ENCODE results near the gene HOXA1.

Gene HOXA1

DNA sequence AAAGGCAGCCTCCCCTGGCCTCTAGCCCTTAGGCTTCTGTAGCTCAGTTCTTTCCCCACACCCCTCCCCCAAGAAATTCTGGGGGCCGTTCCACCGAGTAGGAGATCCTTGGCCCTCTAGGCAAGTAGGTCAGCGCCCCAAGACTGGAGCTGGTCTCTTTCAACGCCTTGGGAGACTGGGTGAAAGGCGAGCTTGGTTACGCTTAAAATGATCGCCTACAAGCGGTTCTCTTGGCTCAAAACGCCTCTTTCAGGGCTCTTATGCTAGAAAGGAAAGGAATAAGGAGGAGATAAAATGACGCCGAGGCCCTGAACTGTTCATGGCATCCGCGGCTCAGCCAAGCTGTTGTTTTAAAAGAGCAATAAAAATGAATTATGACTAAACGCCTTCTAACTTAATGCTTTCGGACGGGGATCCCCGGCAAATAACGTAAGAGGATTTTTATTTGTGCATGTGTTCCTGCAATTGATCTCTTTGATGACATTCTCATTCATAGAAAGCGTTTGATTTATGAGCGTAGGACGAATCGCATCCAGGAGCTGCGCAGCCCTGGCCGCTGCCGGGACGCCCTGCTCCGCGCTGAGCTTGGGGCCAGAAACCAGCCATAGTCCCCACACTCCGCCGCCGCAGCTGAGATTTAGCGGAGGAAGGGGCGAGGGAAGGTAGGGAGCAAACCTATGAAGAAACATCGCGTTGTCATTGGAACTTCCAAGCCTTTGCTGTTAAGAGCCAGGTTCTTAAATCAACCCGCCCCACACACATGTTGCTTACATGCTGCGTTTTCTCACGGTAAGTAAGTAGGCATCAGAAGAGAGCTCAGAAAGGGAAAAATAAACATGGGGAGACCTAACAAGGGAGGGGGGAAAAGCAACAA is 3.0 kb upstream of the HOXA1 start:
- Mint-ChIP-seq H3K4me1 (peaks cover 27% of the 10 kb centered on the region), H3K36me3 (peaks cover 11% of the 10 kb centered on the region), H3K27ac (no peak overlapping the region), H3K27me3 (peaks cover 21% of the 10 kb centered on the region), H3K9me3 (no peaks in the 10 kb centered on the region), H3K4me3 (no peak overlapping the region)
- DNase-seq (ENCODE audit: low spot score in 2 of 2), result no peak
- no peak for ATAC-seq (ENCODE audit: low read depth)

DNA sequence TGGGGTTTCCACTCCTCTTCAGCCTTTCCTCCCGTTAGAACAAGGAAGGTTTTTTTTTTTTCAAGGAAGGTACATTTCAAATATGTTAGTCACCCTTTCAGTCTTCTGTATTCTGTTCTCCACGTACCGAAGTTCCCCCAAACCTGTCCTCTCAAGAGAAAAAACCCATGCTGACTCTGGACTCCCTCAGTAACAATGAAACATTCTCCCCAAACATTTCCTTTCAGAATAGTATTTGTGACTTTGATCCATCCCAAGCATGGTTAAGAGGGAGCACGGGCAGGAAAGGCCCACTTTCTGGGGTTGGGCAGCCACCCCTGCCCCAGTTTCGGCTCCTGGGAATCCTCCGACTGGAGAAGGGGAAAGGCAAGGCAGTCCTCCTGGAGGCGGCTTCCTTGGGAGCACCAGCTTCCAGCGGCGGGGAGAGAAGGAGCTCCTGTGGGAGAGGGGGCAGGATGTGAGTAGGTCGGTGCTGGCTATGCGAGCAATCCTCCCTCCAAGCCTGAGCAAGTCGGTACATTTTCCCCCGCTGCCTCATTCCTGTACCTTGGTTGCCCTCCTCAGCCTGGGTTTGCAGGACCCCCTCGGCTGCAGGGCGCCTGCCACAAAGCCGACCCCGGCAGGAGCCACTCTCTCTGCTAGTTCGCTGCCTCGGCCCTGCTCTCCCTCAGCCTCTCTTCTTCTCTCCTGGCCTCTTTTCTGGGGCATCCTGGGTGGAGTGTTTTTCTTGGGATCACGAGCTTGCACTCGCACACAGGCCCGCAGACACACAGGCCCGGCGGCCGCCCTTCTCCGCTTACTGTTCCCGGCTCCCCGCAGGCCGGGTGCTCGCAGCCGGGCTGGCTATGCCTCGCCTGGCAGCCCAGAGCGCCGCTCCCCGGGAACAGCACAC is 2.1 kb upstream of the HOXA1 start:
- DNase-seq (ENCODE audit: low spot score in 2 of 2), result no peak
- Mint-ChIP-seq H3K4me3 (peak overlapping the region; percentile 90), H3K9me3 (no peaks in the 10 kb centered on the region), H3K4me1 (peaks cover 24% of the 10 kb centered on the region), H3K36me3 (peaks cover 11% of the 10 kb centered on the region), H3K27me3 (peaks cover 18% of the 10 kb centered on the region), H3K27ac (no peak overlapping the region)
- ATAC-seq (ENCODE audit: low read depth), result no peak

DNA sequence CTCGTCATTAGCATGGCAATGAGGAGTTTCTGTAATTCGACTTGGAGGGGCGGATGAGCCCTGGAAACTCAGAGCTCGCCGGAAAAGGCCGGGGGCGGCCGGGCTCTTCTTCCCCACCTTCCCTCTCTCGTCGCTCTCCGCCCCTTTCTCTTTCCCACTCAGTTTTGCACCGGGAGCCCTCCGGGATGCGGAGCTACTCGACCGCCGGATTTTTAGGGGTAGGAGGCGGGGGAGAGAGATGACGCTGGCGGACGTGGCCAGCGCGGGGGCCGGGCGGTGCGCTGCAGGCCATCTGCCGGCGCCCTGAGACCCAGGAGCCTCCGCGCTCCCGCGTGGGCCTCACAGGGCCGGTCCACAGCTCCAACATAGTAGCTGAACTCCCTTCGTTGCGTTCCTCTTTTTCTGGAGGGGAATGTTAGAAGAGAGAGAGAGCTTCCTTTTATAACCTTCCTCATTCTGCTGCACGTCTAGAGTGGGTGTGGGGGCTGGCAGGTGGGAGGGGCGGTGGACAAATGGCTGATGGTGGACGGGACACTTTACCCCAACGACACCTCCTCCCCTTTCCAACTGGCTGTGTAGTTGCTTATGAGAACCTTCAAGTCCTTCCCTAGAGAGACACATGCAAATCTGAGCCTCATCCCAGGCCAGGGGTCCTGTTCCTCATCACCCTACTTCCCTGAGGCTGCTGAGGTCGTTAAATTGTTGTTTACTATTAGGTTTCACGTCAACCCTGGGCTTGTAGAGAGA is 1.1 kb upstream of the HOXA1 start:
- Mint-ChIP-seq H3K4me3 (peak overlapping the region; percentile 90), H3K4me1 (peaks cover 19% of the 10 kb centered on the region), H3K27ac (peak overlapping the region; percentile 52), H3K36me3 (peaks cover 11% of the 10 kb centered on the region), H3K27me3 (peaks cover 16% of the 10 kb centered on the region), H3K9me3 (no peaks in the 10 kb centered on the region)
- ATAC-seq (ENCODE audit: low read depth) (no peak), DNase-seq (ENCODE audit: low spot score in 2 of 2) (no peak)

DNA sequence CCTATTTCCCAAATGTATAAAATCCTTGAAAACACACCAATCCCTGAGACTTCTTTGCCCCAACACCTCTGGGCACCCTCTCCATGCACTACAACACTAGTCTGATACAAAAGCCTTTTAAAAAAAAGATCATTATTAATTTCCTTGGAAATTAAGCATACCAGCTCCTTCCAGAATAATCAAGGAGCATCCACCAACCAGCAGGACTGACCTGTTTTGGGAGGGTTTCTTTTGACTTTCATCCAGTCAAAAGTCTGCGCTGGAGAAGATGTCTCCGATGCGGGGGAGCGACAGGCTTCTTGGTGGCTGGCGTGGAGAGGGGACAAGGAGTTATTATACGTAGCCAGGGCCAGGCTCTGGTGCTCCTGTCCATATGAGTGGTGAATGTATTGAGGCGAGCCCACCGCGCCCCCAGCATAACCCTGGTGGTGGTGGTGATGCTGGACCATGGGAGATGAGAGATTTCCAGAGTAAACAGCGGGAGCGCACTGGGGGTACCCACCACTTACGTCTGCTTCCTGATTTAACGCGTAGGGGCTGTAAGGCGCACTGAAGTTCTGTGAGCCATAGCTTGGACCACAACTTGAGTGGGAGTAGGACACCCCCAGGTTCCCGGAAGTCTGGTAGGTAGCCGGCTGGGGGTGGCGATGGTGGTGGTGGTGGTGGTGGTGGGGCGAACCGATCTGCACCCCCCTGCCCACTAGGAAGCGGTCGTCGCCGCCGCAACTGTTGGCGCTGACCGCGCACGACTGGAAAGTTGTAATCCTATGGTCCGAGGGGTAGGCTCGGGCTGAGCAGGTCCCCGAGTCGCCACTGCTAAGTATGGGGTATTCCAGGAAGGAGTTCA is 527 bp downstream of the HOXA1 start:
- H3K36me3 Mint-ChIP-seq, result peaks cover 5% of the 10 kb centered on the region
- peak in 1 of 2 donors; percentile 20 for DNase-seq (ENCODE audit: low spot score in 2 of 2)
- H3K27ac Mint-ChIP-seq, result peak overlapping the region; percentile 52
- no peak for ATAC-seq (ENCODE audit: low read depth)
- H3K4me1 Mint-ChIP-seq, result peaks cover 15% of the 10 kb centered on the region
- H3K27me3 Mint-ChIP-seq, result peaks cover 16% of the 10 kb centered on the region
- H3K9me3 Mint-ChIP-seq, result no peaks in the 10 kb centered on the region
- peak overlapping the region; percentile 90 for H3K4me3 Mint-ChIP-seq

DNA sequence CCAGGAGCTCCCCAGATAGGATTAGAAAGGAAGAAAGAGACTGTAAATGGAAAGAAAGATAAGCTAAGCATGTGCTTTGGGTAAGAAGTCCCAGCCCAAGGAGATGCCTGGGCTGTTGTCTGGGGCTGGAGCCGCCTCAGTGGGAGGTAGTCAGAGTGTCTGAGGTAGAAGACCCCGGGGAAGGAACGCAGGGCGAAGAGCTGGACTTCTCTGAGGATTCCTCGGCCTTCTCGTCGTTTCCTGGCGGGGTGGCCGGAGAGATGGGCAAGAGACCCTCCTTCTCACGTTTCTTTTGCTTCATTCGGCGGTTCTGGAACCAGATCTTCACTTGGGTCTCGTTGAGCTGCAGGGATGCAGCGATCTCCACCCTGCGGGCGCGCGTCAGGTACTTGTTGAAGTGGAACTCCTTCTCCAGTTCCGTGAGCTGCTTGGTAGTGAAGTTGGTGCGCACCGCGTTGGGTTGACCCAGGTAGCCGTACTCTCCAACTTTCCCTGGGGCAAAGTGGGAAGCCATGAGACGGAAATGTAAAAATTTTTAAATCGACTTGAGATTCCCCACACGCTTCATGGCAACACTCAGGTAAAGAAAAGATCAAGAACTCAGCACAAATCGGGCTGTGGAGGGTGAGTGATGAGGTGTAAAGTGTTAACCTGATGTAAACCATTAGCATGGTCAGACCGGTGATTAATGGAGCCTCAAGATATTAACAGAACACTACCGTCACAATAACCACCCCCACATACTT is 1.3 kb downstream of the HOXA1 start:
- ATAC-seq (ENCODE audit: low read depth) (no peak), DNase-seq (ENCODE audit: low spot score in 2 of 2) (no peak)
- H3K36me3 Mint-ChIP-seq, result peaks cover 3% of the 10 kb centered on the region
- no peak overlapping the region for H3K27ac Mint-ChIP-seq
- H3K4me3 Mint-ChIP-seq, result peak overlapping the region; percentile 90
- H3K4me1 Mint-ChIP-seq, result peaks cover 15% of the 10 kb centered on the region
- no peaks in the 10 kb centered on the region for H3K9me3 Mint-ChIP-seq
- peaks cover 16% of the 10 kb centered on the region for H3K27me3 Mint-ChIP-seq

DNA sequence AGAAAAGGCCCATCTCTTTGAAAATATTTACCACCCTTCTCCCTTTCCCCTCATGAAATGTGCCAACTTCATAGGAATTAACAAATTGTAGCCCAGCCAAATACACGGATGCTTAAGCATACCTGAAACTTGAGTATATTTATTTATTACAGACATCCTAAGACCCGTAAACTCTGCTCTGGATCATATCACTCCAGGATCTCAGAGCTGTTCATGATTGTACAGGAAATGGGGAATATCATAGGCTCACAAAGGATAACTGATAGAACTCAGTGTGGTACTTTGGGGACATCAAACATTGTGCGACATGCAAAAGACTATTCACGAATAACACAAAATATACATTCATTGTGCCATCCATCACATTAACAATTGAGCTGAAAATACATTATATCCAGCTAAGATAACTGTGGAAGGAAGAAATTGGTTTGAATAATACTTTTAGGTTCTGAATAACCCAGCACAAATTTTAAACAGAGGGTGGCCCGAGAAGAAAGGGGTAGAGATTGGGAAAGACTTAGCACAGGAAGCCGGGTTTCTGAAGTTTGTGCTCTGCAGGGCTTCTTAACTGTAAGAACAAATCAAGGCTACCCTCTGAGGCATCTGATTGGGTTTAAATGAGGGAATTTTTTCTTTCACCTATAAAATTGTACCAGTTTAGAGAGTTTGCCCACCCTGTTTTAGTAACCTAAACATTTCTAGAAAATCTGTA is 2.5 kb downstream of the HOXA1 start:
- Mint-ChIP-seq H3K9me3 (no peaks in the 10 kb centered on the region), H3K27me3 (peaks cover 19% of the 10 kb centered on the region), H3K36me3 (no peaks in the 10 kb centered on the region), H3K4me3 (no peak overlapping the region), H3K27ac (no peak overlapping the region), H3K4me1 (peaks cover 15% of the 10 kb centered on the region)
- no peak for DNase-seq (ENCODE audit: low spot score in 2 of 2)
- ATAC-seq (ENCODE audit: low read depth), result no peak

DNA sequence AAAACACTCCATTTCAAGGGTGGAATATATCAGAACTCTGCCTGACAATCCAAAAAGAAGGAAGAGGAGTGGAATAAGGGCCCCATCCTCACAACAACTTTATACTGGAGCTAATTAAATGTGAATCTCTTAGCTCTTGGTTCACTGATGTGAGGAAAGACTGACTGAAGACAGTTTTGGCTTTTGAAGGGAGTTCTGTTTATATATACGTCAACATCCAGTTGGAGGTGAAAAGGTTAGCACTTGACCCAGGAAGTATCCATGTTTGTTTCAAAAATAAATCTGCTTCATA is 3.0 kb downstream of the HOXA1 start:
- H3K4me1 Mint-ChIP-seq, result peaks cover 14% of the 10 kb centered on the region
- peaks cover 20% of the 10 kb centered on the region for H3K27me3 Mint-ChIP-seq
- H3K9me3 Mint-ChIP-seq, result no peaks in the 10 kb centered on the region
- DNase-seq (ENCODE audit: low spot score in 2 of 2) (no peak), ATAC-seq (ENCODE audit: low read depth) (no peak)
- no peaks in the 10 kb centered on the region for H3K36me3 Mint-ChIP-seq
- no peak overlapping the region for H3K4me3 Mint-ChIP-seq
- H3K27ac Mint-ChIP-seq, result no peak overlapping the region

DNA sequence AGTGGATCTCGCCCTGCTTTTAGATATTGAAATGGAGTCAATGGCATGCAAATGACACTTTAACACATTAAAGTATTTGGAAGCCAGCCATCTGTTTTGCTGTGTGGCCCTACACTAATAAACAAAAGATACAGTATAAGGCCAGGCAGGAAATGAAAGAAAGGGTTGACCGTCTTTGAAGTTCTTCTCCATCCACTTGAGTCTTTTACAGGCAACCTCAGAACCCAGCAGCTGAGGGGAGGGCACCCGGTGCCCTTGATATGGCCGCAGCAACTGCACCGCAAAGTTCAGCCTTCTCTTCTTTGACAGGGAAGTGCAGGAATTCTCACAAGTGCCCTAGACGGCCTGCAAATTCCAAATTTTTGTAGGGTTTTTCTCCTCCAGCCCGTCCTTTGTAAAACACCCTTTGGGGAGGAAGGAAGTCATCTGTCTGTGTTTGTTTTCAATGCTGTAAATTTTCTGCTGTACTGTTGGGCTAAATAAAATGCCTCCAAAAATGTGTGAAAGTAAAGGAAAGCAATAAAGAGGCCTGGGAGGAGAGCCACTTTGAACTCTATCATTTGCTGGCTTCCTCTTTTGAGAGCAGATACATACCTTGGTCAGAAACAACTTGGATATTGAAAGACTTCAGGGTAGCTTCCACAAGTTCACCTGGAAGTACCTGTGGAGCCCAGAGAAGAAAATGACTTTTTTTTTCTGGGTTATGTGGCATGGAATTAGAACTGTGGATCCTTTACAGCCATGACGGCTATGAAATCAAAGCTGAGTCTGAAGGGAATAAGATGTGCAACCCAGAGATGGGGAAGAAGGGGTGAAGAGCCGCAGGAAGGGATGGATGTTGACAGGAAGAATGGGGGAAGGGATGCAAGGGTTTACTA is 3.6 kb downstream of the HOXA1 start:
- H3K27me3 Mint-ChIP-seq, result peaks cover 20% of the 10 kb centered on the region
- no peaks in the 10 kb centered on the region for H3K9me3 Mint-ChIP-seq
- ATAC-seq (ENCODE audit: low read depth) (no peak), DNase-seq (ENCODE audit: low spot score in 2 of 2) (no peak)
- H3K36me3 Mint-ChIP-seq, result no peaks in the 10 kb centered on the region
- H3K4me1 Mint-ChIP-seq, result peaks cover 9% of the 10 kb centered on the region
- no peak overlapping the region for H3K4me3 Mint-ChIP-seq
- no peak overlapping the region for H3K27ac Mint-ChIP-seq

DNA sequence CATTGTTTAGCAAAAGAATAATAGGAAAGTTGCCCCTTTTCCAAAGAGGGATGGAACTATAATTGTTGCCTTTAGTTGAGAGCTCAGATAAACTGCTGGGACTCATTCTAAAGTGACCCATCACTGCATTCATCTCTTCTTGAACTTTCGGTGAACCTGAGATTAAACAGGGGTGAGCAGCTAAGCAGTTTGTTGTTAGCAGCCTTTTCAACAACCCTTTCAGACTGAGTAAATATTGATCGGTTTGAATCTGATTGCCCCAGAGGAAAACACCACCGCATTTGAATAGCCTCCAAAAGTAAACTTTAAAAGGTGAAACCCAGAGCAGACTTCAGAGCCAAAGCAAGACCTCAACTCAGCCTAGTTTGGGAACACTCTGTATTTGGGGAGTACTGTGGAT is 4.7 kb downstream of the HOXA1 start:
- Mint-ChIP-seq H3K27me3 (peaks cover 19% of the 10 kb centered on the region), H3K4me3 (no peak overlapping the region), H3K36me3 (no peaks in the 10 kb centered on the region), H3K4me1 (peaks cover 7% of the 10 kb centered on the region), H3K9me3 (no peaks in the 10 kb centered on the region), H3K27ac (no peak overlapping the region)
- DNase-seq (ENCODE audit: low spot score in 2 of 2) (no peak), ATAC-seq (ENCODE audit: low read depth) (no peak)

DNA sequence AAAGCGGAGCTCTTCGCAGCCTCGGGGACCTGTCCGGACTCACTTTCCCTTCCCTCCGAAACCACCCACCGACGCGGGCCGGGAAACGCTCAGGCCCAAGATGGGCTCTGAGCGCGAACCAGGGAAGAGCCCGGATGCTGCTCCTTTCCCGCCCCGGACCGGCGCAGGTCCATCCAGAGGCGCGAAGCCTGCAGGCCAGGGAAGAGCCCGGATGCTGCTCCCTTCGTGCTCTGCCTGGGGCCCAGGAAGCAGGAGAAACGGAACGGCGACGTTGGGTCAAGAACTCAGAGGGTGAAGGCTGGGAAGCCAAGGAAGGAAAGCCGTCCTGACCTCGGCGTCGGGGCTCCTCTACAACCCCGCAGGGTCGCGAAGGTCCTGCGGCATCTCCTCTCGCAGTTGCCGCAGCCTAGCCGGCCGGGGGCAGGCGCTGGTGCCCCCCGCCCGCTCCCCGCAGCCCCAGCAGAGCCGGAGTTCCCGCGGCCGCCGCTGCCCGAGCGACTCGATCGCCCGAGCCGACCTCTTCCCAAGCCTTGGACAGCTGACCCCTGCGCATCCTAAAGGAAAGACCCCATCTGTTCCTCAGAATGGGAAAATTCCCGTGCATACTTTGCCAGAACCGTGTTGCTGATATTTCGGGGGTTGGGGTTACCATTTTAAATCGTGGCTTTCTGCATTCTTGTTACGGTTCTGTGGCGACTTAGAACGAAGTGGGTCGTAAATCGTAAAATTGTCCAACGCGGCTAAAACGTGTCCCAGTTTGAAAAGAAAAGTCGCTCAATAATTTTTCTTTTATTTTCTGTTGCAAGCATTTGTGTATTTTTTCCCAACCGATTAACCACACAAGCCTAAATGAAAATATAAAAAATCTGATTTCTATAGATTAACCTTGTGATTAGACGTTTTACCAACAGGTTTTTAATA is 7.5 kb downstream of the HOXA1 start:
- no peaks in the 10 kb centered on the region for H3K36me3 Mint-ChIP-seq
- DNase-seq (ENCODE audit: low spot score in 2 of 2) (no peak), ATAC-seq (ENCODE audit: low read depth) (no peak)
- no peaks in the 10 kb centered on the region for H3K4me1 Mint-ChIP-seq
- H3K27me3 Mint-ChIP-seq, result peaks cover 20% of the 10 kb centered on the region
- peak overlapping the region; percentile 36 for H3K4me3 Mint-ChIP-seq
- H3K27ac Mint-ChIP-seq, result peak overlapping the region; percentile 45
- H3K9me3 Mint-ChIP-seq, result no peaks in the 10 kb centered on the region

DNA sequence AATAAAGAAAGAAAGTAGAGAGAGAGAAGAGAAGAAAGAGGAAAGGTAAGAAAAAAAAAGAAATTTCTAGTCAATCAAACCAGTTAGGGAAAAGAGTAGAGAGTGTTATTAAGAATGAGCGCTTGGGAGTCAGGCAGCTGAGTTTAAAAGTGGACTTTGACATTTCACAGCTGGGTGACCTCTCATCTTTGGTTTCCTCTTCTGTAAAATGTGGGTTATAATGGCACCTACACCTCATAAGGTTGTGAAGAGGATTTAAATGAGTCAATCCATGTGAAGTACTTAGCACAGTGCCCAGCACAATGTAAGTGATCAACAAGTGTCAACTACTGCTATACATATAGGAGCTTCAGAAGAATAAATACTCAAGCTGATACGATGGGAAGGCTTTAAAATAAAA is 12.2 kb downstream of the HOXA1 start:
- Mint-ChIP-seq H3K4me3 (no peak overlapping the region), H3K36me3 (no peaks in the 10 kb centered on the region), H3K27me3 (peaks cover 9% of the 10 kb centered on the region), H3K9me3 (no peaks in the 10 kb centered on the region), H3K4me1 (peaks cover 3% of the 10 kb centered on the region), H3K27ac (no peak overlapping the region)
- no peak for DNase-seq (ENCODE audit: low spot score in 2 of 2)
- no peak for ATAC-seq (ENCODE audit: low read depth)

All from memory B cell (primary cell).